Hematopoietic multipotent progenitor cell treated with erythropoietin and hydrocortisone succinate and interleukin-3 and kit ligand, for 15 days (in vitro differentiated cells): Measurements from ENCODE around the gene ZNF544.
"Not testable (repeated sequence)": the region's sequence is repeated elsewhere in the genome, so short reads cannot be mapped to it uniquely, and the experiment has no call there.

ENCODE experiments used
- DNase-seq: peaks from one replicate; pipeline ENCODE4 v3.0.0-alpha.2; 2015; ENCODE audit warnings: low spot score

Gene ZNF544

DNA sequence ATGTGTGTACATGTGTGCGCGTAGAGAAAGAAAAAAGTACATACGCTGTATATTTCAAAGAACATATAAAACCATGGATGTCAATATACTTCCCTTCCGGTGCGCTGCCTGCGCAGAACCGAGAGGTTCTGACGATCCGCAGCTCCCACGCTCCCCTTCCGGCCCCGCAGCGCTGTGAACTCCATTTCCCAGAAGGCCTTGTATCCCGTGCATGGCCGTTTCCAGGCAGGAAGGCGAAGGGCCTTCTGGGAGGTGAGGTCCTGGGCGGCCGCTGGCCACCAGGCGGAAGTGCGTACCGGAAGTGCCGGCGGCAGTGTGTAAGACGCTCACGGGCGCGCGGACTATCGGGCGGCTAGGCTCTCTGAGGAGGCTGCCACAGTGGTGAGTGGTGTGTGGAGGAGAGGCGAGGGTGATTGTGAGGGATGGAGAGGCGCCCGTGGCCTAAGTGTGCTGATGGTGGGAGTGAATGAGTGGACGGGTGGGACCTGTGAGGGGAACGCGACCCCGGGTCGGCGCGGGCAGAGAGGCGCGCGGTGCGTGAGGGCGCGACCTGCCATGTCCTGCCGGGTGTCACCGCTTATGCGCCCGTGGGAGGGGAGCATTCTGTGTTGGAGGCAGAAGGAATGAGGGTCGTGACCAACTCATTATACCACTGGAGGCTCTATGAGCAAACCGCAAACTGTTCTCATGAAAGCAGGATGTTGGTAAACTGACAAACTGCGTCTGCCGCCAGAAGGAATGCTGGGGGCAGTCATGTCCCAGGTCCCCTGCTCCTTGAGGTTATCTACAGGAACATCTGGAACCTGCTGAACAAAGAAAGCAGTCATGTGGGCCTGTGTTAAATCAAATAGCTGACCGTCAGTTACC, 76.6 kb downstream of the ZNF544 start, which contains the start of gene ERVK3-1:
TSS of gene ERVK3-1 (plus strand) at position 313 of the 867 bp plus-strand sequence. CDS start 6,792 bp downstream, outside the sequence.
- DNase-seq = peak; percentile 98

DNA sequence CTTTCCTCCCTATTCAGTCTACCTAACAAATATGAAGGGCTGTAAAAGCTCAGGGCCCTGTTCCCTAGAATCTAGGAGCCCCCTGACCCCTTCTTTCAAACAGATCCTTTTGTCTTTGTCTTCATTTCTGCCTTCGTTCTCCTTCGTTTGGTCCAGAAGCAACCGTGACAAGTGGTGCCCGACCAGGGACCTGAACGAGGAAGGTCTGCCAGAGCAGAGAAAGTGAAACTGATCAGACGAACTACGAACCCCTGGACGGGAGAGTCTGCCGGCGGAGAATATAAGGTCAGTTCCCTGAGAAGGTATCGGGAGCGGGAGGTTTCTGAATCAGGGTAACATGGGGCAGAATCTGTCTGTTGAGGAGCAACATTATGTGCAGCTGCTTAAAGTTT, 77.2 kb downstream of the ZNF544 start:
- DNase-seq = no peak

DNA sequence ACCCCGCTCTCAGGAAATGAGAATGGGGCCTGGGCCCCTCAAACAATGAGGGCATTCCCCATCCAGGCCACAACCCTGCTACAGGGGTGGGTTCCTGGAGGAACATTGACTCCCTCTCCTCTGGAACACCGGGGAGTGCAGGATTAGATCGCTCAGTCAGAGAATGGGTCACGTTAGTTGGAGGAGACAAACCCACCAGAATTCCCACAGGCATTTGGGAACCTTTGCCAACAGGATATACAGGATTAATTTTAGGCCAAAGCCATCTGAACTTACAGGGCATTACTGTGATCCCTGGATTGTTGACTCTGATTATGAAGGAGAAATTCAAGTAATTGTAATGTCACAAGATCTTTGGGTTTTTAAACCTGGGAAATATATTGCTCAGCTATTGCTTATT, 79.0 kb downstream of the ZNF544 start:
- no peak for DNase-seq

DNA sequence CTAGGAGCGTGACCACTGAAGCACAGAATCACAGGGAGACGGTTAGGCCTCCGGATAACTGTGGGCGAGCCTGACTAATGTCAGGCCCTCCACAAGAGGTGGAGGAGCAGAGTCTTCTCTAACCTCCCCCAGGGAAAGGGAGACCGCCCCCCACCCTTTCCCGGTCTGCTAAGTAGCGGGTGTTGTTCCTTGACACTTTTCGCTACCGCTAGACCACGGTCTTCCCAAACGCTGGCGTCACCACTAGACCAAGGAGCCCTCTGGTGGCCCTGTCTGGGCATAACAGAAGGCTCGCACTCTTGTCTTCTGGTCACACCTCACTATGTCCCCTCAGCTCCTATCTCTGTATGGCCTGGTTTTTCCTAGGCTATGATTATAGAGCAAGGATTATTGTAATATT, 82.0 kb downstream of the ZNF544 start:
- DNase-seq = not testable (repeated sequence)

DNA sequence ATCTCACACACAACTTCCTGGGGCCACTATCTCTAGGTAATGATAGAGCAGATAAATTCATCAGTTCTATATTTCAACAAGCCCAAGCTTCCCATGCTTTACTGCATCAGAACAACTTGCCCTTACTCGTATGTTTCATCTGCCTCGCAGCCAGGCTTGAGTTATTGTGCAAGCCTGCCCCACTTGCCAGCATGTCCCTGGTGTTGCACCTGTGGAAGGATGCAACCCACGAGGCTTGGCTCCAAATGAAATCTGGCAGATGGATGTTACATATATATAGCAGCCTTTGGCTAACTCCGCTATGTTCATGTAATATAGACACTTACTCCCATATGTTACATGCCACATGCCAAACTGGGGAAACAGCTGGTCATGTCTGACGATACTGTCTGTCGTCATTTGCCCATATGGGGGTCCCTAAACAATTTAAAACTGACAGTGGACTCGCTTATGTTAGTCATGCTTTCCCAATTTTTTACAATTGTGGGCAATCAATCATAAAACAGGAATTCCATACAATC, 82.7 kb downstream of the ZNF544 start:
- no peak for DNase-seq
